ENCODE results near the gene PPP3CB. TPM values are rescaled to one million over a fixed set of nuclear protein-coding genes. Genes with fewer than 3 reads are reported as not detected.
A peak's percentile ranks its signal among the peaks of the same experiment; 100 is the strongest.

The PPP3CB gene
- total and polyA plus RNA-seq, 12 donors, result 34.4 to 78.6 (median 64.1) TPM

DNA sequence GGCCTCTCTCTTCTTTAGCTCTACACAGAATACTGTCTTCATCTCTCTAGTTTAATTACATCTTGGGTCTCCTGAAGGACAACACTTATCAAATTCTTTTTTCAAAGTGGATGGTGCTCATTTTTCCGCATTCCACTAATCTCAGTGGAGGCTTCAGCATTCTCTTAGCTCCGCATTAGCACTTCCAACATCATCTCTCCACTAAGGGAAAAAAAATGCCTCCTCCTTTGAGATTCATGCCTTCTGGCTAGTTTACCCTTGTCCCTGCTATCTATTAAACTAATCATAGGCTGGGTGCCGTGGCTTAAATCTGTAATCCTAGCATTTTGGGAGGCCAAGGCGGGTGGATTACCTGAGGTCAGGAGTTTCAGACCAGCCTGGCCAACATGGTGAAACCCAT is 9.2 kb downstream of the PPP3CB start:
- intact Hi-C loops (cut with DNase I), result no loop called here
- no peaks in the 10 kb centered on the region for H3K9me3 ChIP-seq
- H3K27ac ChIP-seq, result no peak overlapping the region
- H3K4me1 ChIP-seq, result peaks cover 0 to 16% (median 10%) of the 10 kb centered on the region in 9 donors
- H3K36me3 ChIP-seq, result peaks cover 0 to 47% (median 0%) of the 10 kb centered on the region in 9 donors
- H3K27me3 ChIP-seq, result no peaks in the 10 kb centered on the region
- no peak overlapping the region for H3K4me3 ChIP-seq
- DNase-seq, result no peak
- ATAC-seq, result no peak
- no peak for TF ChIP-seq CTCF (IDR thresholded peaks at IDR 0.05)
- 91 to 97% methylated on average over 4 of the region's 4 CpGs for WGBS, 2 donors

GRCh38 chr10:73485320-73485719 is 10.5 kb downstream of the PPP3CB start:
- Histone ChIP-seq H3K4me3 (no peak overlapping the region), H3K4me1 (peaks cover 0 to 13% (median 6%) of the 10 kb centered on the region in 9 donors), H3K27ac (peak overlapping the region in 1 of 10 donors; percentile 16), H3K36me3 (peaks cover 0 to 38% (median 0%) of the 10 kb centered on the region in 9 donors), H3K9me3 (no peaks in the 10 kb centered on the region), H3K27me3 (no peaks in the 10 kb centered on the region)
- no peak for TF ChIP-seq CTCF (IDR thresholded peaks at IDR 0.05)
- DNase-seq (no peak), ATAC-seq (no peak)
- WGBS, 2 donors, result 50 to 62% methylated on average over 1 of the region's 1 CpG
- intact Hi-C loops (cut with DNase I), result no loop called here

GRCh38 chr10:73480158-73480557 is 15.7 kb downstream of the PPP3CB start:
- Histone ChIP-seq H3K36me3 (peaks cover 0 to 60% (median 32%) of the 10 kb centered on the region in 9 donors), H3K27ac (no peak overlapping the region), H3K9me3 (no peaks in the 10 kb centered on the region), H3K27me3 (no peaks in the 10 kb centered on the region), H3K4me3 (no peak overlapping the region), H3K4me1 (peaks cover 0 to 8% (median under 1%) of the 10 kb centered on the region in 9 donors)
- no peak for DNase-seq
- ATAC-seq, result no peak
- 94 to 95% methylated on average over 7 of the region's 7 CpGs for WGBS, 2 donors
- intact Hi-C loops (cut with DNase I), result no loop called here
- TF ChIP-seq CTCF (IDR thresholded peaks at IDR 0.05), result no peak

- 83 to 85% methylated on average over 3 of the region's 3 CpGs for WGBS, 2 donors
- DNase-seq, result no peak
- Histone ChIP-seq H3K36me3 (peaks cover 0 to 75% (median 43%) of the 10 kb centered on the region in 9 donors), H3K4me1 (peaks cover 0 to 7% (median 0%) of the 10 kb centered on the region in 9 donors), H3K27ac (no peak overlapping the region), H3K4me3 (no peak overlapping the region), H3K27me3 (no peaks in the 10 kb centered on the region), H3K9me3 (no peaks in the 10 kb centered on the region)
- ATAC-seq, result no peak
- TF ChIP-seq CTCF (IDR thresholded peaks at IDR 0.05), result no peak
- intact Hi-C loops (cut with DNase I), result loop anchor here in 1 of 10 donors (10.0 kb wide), 1 partner anchor 114 kb away; no protein-coding TSS in a partner anchor
These were observed 17.2 kb downstream of the PPP3CB start for GRCh38 chr10:73478636-73479035.

All from heart right ventricle (tissue), 16 donors.